Neural crest cell (in vitro differentiated cells): ENCODE results near the gene RAB32. TPM values are rescaled to one million over a fixed set of nuclear protein-coding genes. Genes with fewer than 3 reads are reported as not detected.
A peak's percentile ranks its signal among the peaks of the same experiment; 100 is the strongest.

Experiments used
- DNase-seq: peaks from one replicate; pipeline ENCODE4 v3.0.0; 2021; ENCODE audit warnings: low read depth, mixed read lengths, low spot score
- H3K27ac Mint-ChIP-seq: one replicate; pipeline ENCODE4 v1.8.0; 2021; ENCODE audit warnings: mild to moderate bottlenecking, mixed read lengths; ENCODE audit not compliant: unreplicated experiment
- H3K27me3 Mint-ChIP-seq: 2 replicates; pipeline ENCODE4 v1.8.0; 2021; ENCODE audit warnings: low read depth, mild to moderate bottlenecking, mixed read lengths
- H3K36me3 Mint-ChIP-seq: 2 replicates; pipeline ENCODE4 v1.8.0; 2021; ENCODE audit warnings: low read depth, mild to moderate bottlenecking, mixed read lengths
- H3K4me1 Mint-ChIP-seq: 2 replicates; pipeline ENCODE4 v1.8.0; 2021; ENCODE audit warnings: mixed read lengths
- H3K4me3 Mint-ChIP-seq: one replicate; pipeline ENCODE4 v1.8.0; 2021; ENCODE audit warnings: mild to moderate bottlenecking, mixed read lengths
- H3K9me3 Mint-ChIP-seq: 2 replicates; pipeline ENCODE4 v1.8.0; 2021; ENCODE audit warnings: mixed read lengths
- total RNA-seq: library from RNA; stranded (reverse); gene quantifications from 2 replicates; pipeline ENCODE4 v1.2.1, GENCODE V29; 2021
- TF ChIP-seq, protein P1 (sequence below): fragments of 200-600 bp; sonication (generic); conservative IDR thresholded peaks from 2 replicates; pipeline ENCODE4 v1.5.0; 2021; ENCODE audit warnings: antibody characterized with exemption, mild to moderate bottlenecking

The RAB32 gene
- total RNA-seq, 1 donor from 2014 or later = 26.0 TPM

- H3K36me3 Mint-ChIP-seq = no peaks in the 10 kb centered on the region
- H3K27me3 Mint-ChIP-seq = no peaks in the 10 kb centered on the region
- no peak overlapping the region for H3K27ac Mint-ChIP-seq
- no peak for DNase-seq
- peaks cover 7% of the 10 kb centered on the region for H3K4me1 Mint-ChIP-seq
- TF ChIP-seq, protein P1, sequence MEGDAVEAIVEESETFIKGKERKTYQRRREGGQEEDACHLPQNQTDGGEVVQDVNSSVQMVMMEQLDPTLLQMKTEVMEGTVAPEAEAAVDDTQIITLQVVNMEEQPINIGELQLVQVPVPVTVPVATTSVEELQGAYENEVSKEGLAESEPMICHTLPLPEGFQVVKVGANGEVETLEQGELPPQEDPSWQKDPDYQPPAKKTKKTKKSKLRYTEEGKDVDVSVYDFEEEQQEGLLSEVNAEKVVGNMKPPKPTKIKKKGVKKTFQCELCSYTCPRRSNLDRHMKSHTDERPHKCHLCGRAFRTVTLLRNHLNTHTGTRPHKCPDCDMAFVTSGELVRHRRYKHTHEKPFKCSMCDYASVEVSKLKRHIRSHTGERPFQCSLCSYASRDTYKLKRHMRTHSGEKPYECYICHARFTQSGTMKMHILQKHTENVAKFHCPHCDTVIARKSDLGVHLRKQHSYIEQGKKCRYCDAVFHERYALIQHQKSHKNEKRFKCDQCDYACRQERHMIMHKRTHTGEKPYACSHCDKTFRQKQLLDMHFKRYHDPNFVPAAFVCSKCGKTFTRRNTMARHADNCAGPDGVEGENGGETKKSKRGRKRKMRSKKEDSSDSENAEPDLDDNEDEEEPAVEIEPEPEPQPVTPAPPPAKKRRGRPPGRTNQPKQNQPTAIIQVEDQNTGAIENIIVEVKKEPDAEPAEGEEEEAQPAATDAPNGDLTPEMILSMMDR = no peak
- no peak overlapping the region for H3K4me3 Mint-ChIP-seq
- no peaks in the 10 kb centered on the region for H3K9me3 Mint-ChIP-seq
Observed at GRCh38 chr6:146593986-146594385, 50.4 kb downstream of the RAB32 start.

GRCh38 chr6:146594495-146594894 is 50.9 kb downstream of the RAB32 start:
- H3K27me3 Mint-ChIP-seq = no peaks in the 10 kb centered on the region
- no peaks in the 10 kb centered on the region for H3K36me3 Mint-ChIP-seq
- no peak for DNase-seq
- no peak overlapping the region for H3K27ac Mint-ChIP-seq
- no peak overlapping the region for H3K4me3 Mint-ChIP-seq
- TF ChIP-seq, protein P1 = no peak
- no peaks in the 10 kb centered on the region for H3K9me3 Mint-ChIP-seq
- H3K4me1 Mint-ChIP-seq = peaks cover 11% of the 10 kb centered on the region

DNA sequence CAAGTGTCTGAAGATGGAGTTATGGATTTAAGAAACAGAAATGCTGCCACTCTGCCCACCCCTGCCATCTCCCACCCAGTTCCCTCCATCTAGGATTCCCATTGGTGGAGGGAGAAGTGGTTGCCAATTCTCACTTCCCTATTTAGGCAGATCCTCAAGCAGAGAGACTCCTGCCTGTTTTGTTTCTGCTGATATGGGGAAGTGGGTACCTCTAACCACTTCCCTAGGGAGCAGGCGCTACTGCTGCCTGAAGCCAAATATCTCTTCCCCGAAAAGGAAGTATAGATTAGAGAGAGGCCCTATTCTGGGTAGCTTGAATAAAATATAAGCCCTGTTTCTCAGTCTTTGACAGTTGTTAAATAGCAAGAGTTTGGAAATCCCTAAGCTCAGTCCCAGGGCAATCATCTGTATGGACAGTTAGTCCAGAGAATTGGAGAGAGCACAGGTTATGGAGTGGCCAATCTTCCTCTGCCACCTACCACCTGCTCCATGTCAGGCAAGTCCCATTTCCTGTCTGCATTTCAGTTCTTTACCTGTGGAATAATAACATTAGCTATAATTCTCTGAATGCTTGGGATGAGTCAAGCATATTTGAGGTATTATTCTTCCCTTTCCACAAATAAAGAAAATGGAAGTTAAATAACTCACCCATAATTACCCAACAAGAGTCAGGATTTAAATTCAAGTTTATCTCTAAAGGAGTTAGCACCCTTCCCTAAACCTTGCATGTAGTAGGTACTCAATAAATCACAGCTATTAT is 52.5 kb downstream of the RAB32 start:
- Mint-ChIP-seq H3K9me3 (no peaks in the 10 kb centered on the region), H3K4me3 (no peak overlapping the region), H3K4me1 (peaks cover 11% of the 10 kb centered on the region), H3K36me3 (no peaks in the 10 kb centered on the region), H3K27me3 (no peaks in the 10 kb centered on the region), H3K27ac (no peak overlapping the region)
- TF ChIP-seq, protein P1 = no peak
- no peak for DNase-seq

DNA sequence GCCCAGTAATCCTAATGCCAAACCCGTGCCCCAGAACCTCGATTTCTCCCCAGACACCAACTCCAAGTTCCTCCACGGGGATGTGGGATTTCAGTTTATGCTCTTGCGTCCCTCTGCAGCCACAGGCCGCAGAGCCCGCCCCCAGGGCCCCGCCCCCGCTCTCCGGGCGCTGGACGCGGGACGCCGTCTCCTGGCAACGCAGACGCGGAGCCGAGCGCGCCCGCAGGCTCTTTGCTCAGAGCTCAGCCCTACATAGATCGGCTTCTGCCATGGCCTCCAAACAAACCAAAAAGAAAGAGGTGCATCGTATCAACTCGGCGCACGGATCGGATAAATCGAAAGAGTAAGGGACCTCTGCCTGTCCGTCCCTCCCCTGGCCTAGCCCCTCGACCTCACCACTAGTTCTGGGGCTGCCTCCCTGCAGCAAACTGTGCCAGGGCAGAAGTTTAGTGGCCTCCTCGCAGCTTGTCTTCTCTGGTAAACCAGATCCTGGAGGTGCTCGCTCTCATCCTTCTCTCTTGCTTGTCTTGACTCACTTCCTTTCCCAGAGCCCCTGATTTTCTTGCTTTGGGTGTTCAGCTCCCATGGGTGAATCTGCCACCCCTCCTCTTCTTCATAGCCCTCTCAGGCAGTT is 55.3 kb downstream of the RAB32 start, which contains the start of gene ADGB:
TSS of gene ADGB (plus strand) at position 201 of the 634 bp plus-strand sequence. CDS start at position 270, 69 bp downstream.
- Mint-ChIP-seq H3K27ac (no peak within 1 kb of the TSS), H3K36me3 (no peaks in the 10 kb centered on the region), H3K27me3 (no peaks in the 10 kb centered on the region), H3K4me1 (peaks cover 11% of the 10 kb centered on the region), H3K4me3 (peak within 1 kb of the TSS; percentile 22), H3K9me3 (no peaks in the 10 kb centered on the region)
- TF ChIP-seq, protein P1 = no peak
- peak; percentile 70 for DNase-seq

DNA sequence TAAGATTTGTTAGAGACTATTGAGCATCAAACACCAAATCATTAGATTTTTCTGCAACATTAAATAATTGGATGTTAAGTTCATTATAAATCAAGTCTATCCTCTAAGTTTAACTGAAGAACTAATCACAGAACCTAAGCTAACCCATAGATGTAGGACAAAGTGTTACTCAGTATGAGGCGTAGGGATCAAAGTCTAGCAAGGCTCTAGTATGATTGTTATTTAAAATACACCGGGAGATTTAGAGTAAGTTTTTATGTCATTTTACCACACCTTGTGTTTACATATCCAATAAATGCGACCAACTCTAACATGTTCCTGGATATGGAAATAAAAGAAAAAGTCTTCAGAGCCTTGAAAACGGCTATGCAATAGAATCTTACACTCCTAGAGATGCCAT is 57.7 kb downstream of the RAB32 start:
- peaks cover 11% of the 10 kb centered on the region for H3K4me1 Mint-ChIP-seq
- no peak for DNase-seq
- no peaks in the 10 kb centered on the region for H3K9me3 Mint-ChIP-seq
- TF ChIP-seq, protein P1 = no peak
- H3K27ac Mint-ChIP-seq = no peak overlapping the region
- H3K36me3 Mint-ChIP-seq = no peaks in the 10 kb centered on the region
- H3K27me3 Mint-ChIP-seq = no peaks in the 10 kb centered on the region
- no peak overlapping the region for H3K4me3 Mint-ChIP-seq
